Breast epithelium (tissue), 3 donors: ENCODE data around the gene CDH13.

Experiments
- POLR2A ChIP-seq: fragments of 450-650 bp; IDR thresholded peaks from one replicate; pipeline ENCODE4 v1.6.1; 2016; ENCODE audit warnings: antibody characterized with exemption, mild to moderate bottlenecking, moderate library complexity
- POLR2AphosphoS5 ChIP-seq, 3 donors: sonication (generic); formaldehyde crosslinking; IDR thresholded peaks; one replicate each; pipeline ENCODE4 v1.6.1; 2017; ENCODE audit warnings: antibody characterized with exemption in 3 of 3
- TF ChIP-seq, protein P1 (sequence below), 3 donors: fragments of 450-650 bp; IDR thresholded peaks; one replicate each; pipeline ENCODE4 v1.5.1; 2016 to 2017; ENCODE audit warnings: antibody characterized with exemption in 3 of 3, mild to moderate bottlenecking in 3 of 3, moderate library complexity in 3 of 3

DNA sequence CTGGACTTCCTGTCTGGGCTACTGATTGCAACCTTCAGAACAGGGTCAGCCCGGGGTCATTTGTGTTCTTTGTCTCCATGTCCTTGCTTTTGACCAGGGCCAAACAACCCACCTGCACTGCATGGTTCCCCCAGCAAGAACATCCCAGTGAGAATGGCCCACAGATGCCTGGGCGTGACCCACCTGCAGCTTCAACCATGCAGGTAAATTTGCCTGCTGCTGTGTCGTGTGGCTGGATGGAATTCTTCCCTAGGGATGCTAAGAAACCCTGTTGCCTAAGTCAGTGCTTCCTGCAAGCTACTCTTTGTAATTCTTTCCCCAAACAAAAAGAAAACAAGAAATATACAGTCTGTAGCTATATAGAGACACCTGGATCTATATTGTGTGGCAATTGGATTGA is 12.5 kb downstream of the CDH13 start:
- TF ChIP-seq, protein P1, sequence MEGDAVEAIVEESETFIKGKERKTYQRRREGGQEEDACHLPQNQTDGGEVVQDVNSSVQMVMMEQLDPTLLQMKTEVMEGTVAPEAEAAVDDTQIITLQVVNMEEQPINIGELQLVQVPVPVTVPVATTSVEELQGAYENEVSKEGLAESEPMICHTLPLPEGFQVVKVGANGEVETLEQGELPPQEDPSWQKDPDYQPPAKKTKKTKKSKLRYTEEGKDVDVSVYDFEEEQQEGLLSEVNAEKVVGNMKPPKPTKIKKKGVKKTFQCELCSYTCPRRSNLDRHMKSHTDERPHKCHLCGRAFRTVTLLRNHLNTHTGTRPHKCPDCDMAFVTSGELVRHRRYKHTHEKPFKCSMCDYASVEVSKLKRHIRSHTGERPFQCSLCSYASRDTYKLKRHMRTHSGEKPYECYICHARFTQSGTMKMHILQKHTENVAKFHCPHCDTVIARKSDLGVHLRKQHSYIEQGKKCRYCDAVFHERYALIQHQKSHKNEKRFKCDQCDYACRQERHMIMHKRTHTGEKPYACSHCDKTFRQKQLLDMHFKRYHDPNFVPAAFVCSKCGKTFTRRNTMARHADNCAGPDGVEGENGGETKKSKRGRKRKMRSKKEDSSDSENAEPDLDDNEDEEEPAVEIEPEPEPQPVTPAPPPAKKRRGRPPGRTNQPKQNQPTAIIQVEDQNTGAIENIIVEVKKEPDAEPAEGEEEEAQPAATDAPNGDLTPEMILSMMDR (IDR thresholded peaks at IDR 0.05), result no peak
- TF ChIP-seq POLR2A (no peak), POLR2AphosphoS5 (IDR thresholded peaks at IDR 0.05) (no peak)
